NCI-H2171 treated with DMSO at 0.1 percent for 48 hours (cell line): ENCODE measurements around the gene PTPRN2.
"Not testable (repeated sequence)": the region's sequence is repeated elsewhere in the genome, so short reads cannot be mapped to it uniquely, and the experiment has no call there.

Source experiments
- DNase-seq: peaks from one replicate; lab custom pipeline; 2025; lab: John Stamatoyannopoulos, UW

The PTPRN2 gene

GRCh38 chr7:157904211-157904865, 683.3 kb downstream of the PTPRN2 start:
- DNase-seq, result no peak

GRCh38 chr7:157903710-157904109, 683.9 kb downstream of the PTPRN2 start:
- DNase-seq, result no peak

GRCh38 chr7:157903296-157903695, 684.3 kb downstream of the PTPRN2 start:
- no peak for DNase-seq

- DNase-seq, result not testable (repeated sequence)
Measured at GRCh38 chr7:157901816-157902610, 685.6 kb downstream of the PTPRN2 start.

GRCh38 chr7:157901166-157901565, 686.5 kb downstream of the PTPRN2 start:
- DNase-seq, result no peak

- DNase-seq, result no peak
Measured at GRCh38 chr7:157900556-157900955, 687.1 kb downstream of the PTPRN2 start.

- no peak for DNase-seq
Measured at GRCh38 chr7:157900011-157900410, 687.6 kb downstream of the PTPRN2 start.

- DNase-seq, result no peak
Measured at GRCh38 chr7:157898802-157899505, 688.7 kb downstream of the PTPRN2 start.

GRCh38 chr7:157898261-157898660, 689.4 kb downstream of the PTPRN2 start:
- DNase-seq, result no peak

- DNase-seq, result no peak
Measured at GRCh38 chr7:157897681-157898080, 689.9 kb downstream of the PTPRN2 start.

GRCh38 chr7:157896774-157897555, 690.7 kb downstream of the PTPRN2 start:
- no peak for DNase-seq

GRCh38 chr7:157896376-157896675, 691.3 kb downstream of the PTPRN2 start:
- DNase-seq, result not testable (repeated sequence)

- DNase-seq, result no peak
Measured at GRCh38 chr7:157895520-157896375, 691.9 kb downstream of the PTPRN2 start.

GRCh38 chr7:157895098-157895497, 692.5 kb downstream of the PTPRN2 start:
- not testable (repeated sequence) for DNase-seq

- no peak for DNase-seq
Measured at GRCh38 chr7:157893535-157894044, 694.0 kb downstream of the PTPRN2 start.

- no peak for DNase-seq
Measured at GRCh38 chr7:157892751-157893523, 694.7 kb downstream of the PTPRN2 start.

- DNase-seq, result no peak
Measured at GRCh38 chr7:157890921-157891401, 696.7 kb downstream of the PTPRN2 start.

GRCh38 chr7:157889480-157889879, 698.1 kb downstream of the PTPRN2 start:
- DNase-seq, result no peak

- no peak for DNase-seq
Measured at GRCh38 chr7:157888579-157888978, 699.0 kb downstream of the PTPRN2 start.

GRCh38 chr7:157887400-157887799, 700.2 kb downstream of the PTPRN2 start:
- no peak for DNase-seq
